Right lobe of liver (tissue), 4 donors: Measurements from ENCODE around the gene AMN1.

Experiments
- CTCF ChIP-seq, 4 donors: fragments of 200-600 bp in 3 of 4; fragments of 450-650 bp in 1 of 4; IDR thresholded peaks; one replicate each; pipeline versions ENCODE4 v1.5.1 to v1.8.0; 2016 to 2022; ENCODE audit warnings: antibody characterized with exemption in 4 of 4, mild to moderate bottlenecking in 2 of 4
- POLR2A ChIP-seq: fragments of 450-650 bp; IDR thresholded peaks from one replicate; pipeline ENCODE4 v1.6.1; 2017; ENCODE audit warnings: antibody characterized with exemption, mild to moderate bottlenecking
- donor health status: DM: no; HTN: no; CAD: no.
- donor health status: DM: no; HTN: no; CAD: no.
- donor health status: DM: no; HTN: yes; CAD: no.

- TF ChIP-seq CTCF (IDR thresholded peaks at IDR 0.05) (no peak), POLR2A (no peak)
These were observed 66.5 kb downstream of the AMN1 start for GRCh38 chr12:31662176-31662849.
